ENCODE measurements around the gene NCOA1.
A peak's percentile ranks its signal among the peaks of the same experiment; 100 is the strongest.
"Not testable (repeated sequence)": the region's sequence is repeated elsewhere in the genome, so short reads cannot be mapped to it uniquely, and the experiment has no call there.

NCOA1 gene

GRCh38 chr2:24676493-24676892 lies 185.4 kb downstream of the NCOA1 start:
- no peak for TF ChIP-seq ZFP3 (CRISPR knock-in tag; IDR thresholded peaks at IDR 0.05)
- no peak for TF ChIP-seq ZNF8 (CRISPR knock-in tag; IDR thresholded peaks at IDR 0.05)
- peak; percentile 60 for TF ChIP-seq ISL1 (CRISPR knock-in tag; IDR thresholded peaks at IDR 0.05)
- peak; percentile 76 for ATAC-seq

DNA sequence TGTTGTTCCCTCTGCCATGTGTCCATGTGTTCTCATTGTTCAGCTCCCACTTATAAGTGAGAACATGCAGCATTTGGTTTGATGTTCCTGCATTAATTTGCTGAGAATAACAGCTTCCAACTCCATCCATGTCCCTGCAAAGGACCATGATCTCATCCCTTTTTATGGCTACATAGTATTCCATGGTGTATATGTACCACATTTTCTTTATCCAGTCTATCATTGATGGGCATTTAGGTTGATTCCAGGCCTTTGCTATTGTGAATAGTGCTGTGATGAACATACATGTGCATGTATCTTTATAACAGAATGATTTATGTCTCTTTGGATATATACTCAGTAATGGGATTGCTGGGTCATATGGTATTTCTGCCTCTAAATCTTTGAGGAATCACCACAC lies 187.0 kb downstream of the NCOA1 start:
- peak; percentile 69; the same call in 1 of the 2 replicates for TF ChIP-seq ZNF8 (CRISPR knock-in tag; IDR thresholded peaks at IDR 0.05)
- not testable (repeated sequence) for ATAC-seq

- no peak for TF ChIP-seq TCF4 (CRISPR knock-in tag; IDR thresholded peaks at IDR 0.05; ENCODE audit: borderline replicate concordance)
- TF ChIP-seq, protein P1, sequence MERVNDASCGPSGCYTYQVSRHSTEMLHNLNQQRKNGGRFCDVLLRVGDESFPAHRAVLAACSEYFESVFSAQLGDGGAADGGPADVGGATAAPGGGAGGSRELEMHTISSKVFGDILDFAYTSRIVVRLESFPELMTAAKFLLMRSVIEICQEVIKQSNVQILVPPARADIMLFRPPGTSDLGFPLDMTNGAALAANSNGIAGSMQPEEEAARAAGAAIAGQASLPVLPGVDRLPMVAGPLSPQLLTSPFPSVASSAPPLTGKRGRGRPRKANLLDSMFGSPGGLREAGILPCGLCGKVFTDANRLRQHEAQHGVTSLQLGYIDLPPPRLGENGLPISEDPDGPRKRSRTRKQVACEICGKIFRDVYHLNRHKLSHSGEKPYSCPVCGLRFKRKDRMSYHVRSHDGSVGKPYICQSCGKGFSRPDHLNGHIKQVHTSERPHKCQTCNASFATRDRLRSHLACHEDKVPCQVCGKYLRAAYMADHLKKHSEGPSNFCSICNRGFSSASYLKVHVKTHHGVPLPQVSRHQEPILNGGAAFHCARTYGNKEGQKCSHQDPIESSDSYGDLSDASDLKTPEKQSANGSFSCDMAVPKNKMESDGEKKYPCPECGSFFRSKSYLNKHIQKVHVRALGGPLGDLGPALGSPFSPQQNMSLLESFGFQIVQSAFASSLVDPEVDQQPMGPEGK (CRISPR knock-in tag; IDR thresholded peaks at IDR 0.05; ENCODE audit: borderline replicate concordance) = no peak
- no peak for TF ChIP-seq SNAI2 (CRISPR knock-in tag; IDR thresholded peaks at IDR 0.05)
- TF ChIP-seq CREB5 (CRISPR knock-in tag; IDR thresholded peaks at IDR 0.05; ENCODE audit: low read depth) = no peak
- no peak for TF ChIP-seq GLIS3 (CRISPR knock-in tag; IDR thresholded peaks at IDR 0.05)
- TF ChIP-seq POU6F1 (CRISPR knock-in tag; IDR thresholded peaks at IDR 0.05; ENCODE audit: borderline replicate concordance, low read depth) = no peak
- TF ChIP-seq TOX (CRISPR knock-in tag; IDR thresholded peaks at IDR 0.05; ENCODE audit: borderline replicate concordance) = no peak
- no peak for TF ChIP-seq ARNTL (CRISPR knock-in tag; IDR thresholded peaks at IDR 0.05; ENCODE audit: borderline replicate concordance, low read depth)
- no peak for TF ChIP-seq ZFP3 (CRISPR knock-in tag; IDR thresholded peaks at IDR 0.05)
- no peak for ATAC-seq
These were observed 189.1 kb downstream of the NCOA1 start for GRCh38 chr2:24680196-24680595.

DNA sequence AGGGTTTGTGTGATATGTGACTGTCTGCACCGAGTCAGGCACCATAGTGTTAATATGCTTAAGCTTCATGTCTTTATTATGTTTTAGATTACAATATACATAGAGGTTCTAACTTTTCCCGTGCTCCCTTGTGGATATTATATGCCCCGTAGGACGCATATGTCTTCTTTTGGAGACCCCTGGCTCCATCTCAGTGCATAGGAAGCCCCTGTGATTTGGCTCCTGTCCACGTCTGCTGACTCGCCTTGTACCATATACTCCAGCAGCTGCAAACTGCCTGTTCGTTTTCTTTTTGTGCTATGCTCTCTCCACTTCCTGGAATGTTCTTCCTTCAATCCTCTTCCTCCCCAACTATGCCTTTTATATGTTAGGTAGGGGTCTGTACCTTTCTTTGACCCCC lies 191.2 kb downstream of the NCOA1 start:
- TF ChIP-seq ZNF70 (CRISPR knock-in tag; IDR thresholded peaks at IDR 0.05) (no peak), CREB5 (CRISPR knock-in tag; IDR thresholded peaks at IDR 0.05; ENCODE audit: low read depth) (no peak), ZFP3 (CRISPR knock-in tag; IDR thresholded peaks at IDR 0.05) (no peak), SNAI2 (CRISPR knock-in tag; IDR thresholded peaks at IDR 0.05) (no peak), CSDC2 (CRISPR knock-in tag; IDR thresholded peaks at IDR 0.05) (no peak), BACH2 (CRISPR knock-in tag; IDR thresholded peaks at IDR 0.05; ENCODE audit: borderline replicate concordance) (no peak), ZFP30 (CRISPR knock-in tag; IDR thresholded peaks at IDR 0.05) (no peak), POU6F1 (CRISPR knock-in tag; IDR thresholded peaks at IDR 0.05; ENCODE audit: borderline replicate concordance, low read depth) (no peak), RARB (CRISPR knock-in tag; IDR thresholded peaks at IDR 0.05) (no peak), ESRRG (CRISPR knock-in tag; IDR thresholded peaks at IDR 0.05) (no peak), TOX (CRISPR knock-in tag; IDR thresholded peaks at IDR 0.05; ENCODE audit: borderline replicate concordance) (no peak), OSR1 (CRISPR knock-in tag; IDR thresholded peaks at IDR 0.05) (no peak), CSRNP3 (CRISPR knock-in tag; IDR thresholded peaks at IDR 0.05) (no peak), ZNF565 (CRISPR knock-in tag; conservative IDR thresholded peaks at IDR 0.05; ENCODE audit: low read depth) (no peak), PPARA (CRISPR knock-in tag; IDR thresholded peaks at IDR 0.05; ENCODE audit: borderline replicate concordance) (no peak), ISL1 (CRISPR knock-in tag; IDR thresholded peaks at IDR 0.05) (no peak)
- TF ChIP-seq, protein P2, sequence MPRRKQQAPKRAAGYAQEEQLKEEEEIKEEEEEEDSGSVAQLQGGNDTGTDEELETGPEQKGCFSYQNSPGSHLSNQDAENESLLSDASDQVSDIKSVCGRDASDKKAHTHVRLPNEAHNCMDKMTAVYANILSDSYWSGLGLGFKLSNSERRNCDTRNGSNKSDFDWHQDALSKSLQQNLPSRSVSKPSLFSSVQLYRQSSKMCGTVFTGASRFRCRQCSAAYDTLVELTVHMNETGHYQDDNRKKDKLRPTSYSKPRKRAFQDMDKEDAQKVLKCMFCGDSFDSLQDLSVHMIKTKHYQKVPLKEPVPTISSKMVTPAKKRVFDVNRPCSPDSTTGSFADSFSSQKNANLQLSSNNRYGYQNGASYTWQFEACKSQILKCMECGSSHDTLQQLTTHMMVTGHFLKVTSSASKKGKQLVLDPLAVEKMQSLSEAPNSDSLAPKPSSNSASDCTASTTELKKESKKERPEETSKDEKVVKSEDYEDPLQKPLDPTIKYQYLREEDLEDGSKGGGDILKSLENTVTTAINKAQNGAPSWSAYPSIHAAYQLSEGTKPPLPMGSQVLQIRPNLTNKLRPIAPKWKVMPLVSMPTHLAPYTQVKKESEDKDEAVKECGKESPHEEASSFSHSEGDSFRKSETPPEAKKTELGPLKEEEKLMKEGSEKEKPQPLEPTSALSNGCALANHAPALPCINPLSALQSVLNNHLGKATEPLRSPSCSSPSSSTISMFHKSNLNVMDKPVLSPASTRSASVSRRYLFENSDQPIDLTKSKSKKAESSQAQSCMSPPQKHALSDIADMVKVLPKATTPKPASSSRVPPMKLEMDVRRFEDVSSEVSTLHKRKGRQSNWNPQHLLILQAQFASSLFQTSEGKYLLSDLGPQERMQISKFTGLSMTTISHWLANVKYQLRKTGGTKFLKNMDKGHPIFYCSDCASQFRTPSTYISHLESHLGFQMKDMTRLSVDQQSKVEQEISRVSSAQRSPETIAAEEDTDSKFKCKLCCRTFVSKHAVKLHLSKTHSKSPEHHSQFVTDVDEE (CRISPR knock-in tag; IDR thresholded peaks at IDR 0.05) = no peak
- TF ChIP-seq, protein P1 (CRISPR knock-in tag; IDR thresholded peaks at IDR 0.05; ENCODE audit: borderline replicate concordance) = no peak
- ATAC-seq = peak; percentile 57; the same call in 2 of the 3 replicates

All from SK-N-SH treated with all-trans-retinoic acid at 6 μM for 48 hours (cell line).